Stimulated activated CD8-positive, alpha-beta memory T cell treated with anti-CD3 and anti-CD28 coated beads, Interleukin-4, amount 100 ng/mL, for 1 hour (primary cell): ENCODE data around the gene PCED1B.
"Not testable (repeated sequence)": the region's sequence is repeated elsewhere in the genome, so short reads cannot be mapped to it uniquely, and the experiment has no call there.

ENCODE experiments used
- DNase-seq, 2 donors: peaks; one replicate each; pipeline ENCODE4 v3.0.0-alpha.2; 2020; ENCODE audit warnings: low read depth in 2 of 2, low spot score in 1 of 2

PCED1B gene

GRCh38 chr12:47160316-47161244 lies 81.2 kb downstream of the PCED1B start:
- DNase-seq, result no peak

- no peak for DNase-seq
These were observed 84.7 kb downstream of the PCED1B start for GRCh38 chr12:47164116-47164515.

GRCh38 chr12:47164724-47165439 lies 85.5 kb downstream of the PCED1B start:
- DNase-seq, result no peak

- DNase-seq, result no peak
These were observed 86.5 kb downstream of the PCED1B start for GRCh38 chr12:47165934-47166333.

GRCh38 chr12:47166365-47166764 lies 86.9 kb downstream of the PCED1B start:
- no peak for DNase-seq

GRCh38 chr12:47170281-47170680 lies 90.9 kb downstream of the PCED1B start:
- DNase-seq, result not testable (repeated sequence)

GRCh38 chr12:47178014-47178413 lies 98.6 kb downstream of the PCED1B start:
- DNase-seq, result no peak

GRCh38 chr12:47182164-47182938 lies 102.9 kb downstream of the PCED1B start:
- DNase-seq, result not testable (repeated sequence)

GRCh38 chr12:47184229-47184628 lies 104.8 kb downstream of the PCED1B start:
- DNase-seq, result no peak

GRCh38 chr12:47184813-47185212 lies 105.4 kb downstream of the PCED1B start:
- DNase-seq, result no peak

GRCh38 chr12:47186246-47186645 lies 106.8 kb downstream of the PCED1B start:
- no peak for DNase-seq

GRCh38 chr12:47188576-47189441 lies 109.4 kb downstream of the PCED1B start:
- DNase-seq, result no peak

- DNase-seq, result no peak
These were observed 110.3 kb downstream of the PCED1B start for GRCh38 chr12:47189728-47190127.

- DNase-seq, result no peak
These were observed 110.9 kb downstream of the PCED1B start for GRCh38 chr12:47190271-47190750.

GRCh38 chr12:47190905-47191304 lies 111.5 kb downstream of the PCED1B start:
- DNase-seq, result no peak

GRCh38 chr12:47192051-47192450 lies 112.6 kb downstream of the PCED1B start:
- DNase-seq, result no peak

GRCh38 chr12:47193066-47193465 lies 113.6 kb downstream of the PCED1B start:
- DNase-seq, result no peak

- DNase-seq, result no peak
These were observed 115.1 kb downstream of the PCED1B start for GRCh38 chr12:47194501-47194900.

GRCh38 chr12:47200446-47200845 lies 121.0 kb downstream of the PCED1B start:
- DNase-seq, result no peak

- not testable (repeated sequence) for DNase-seq
These were observed 121.8 kb downstream of the PCED1B start for GRCh38 chr12:47201190-47201589.
